Caco-2 (cell line): ENCODE results near the gene LRGUK. TPM values are rescaled to one million over a fixed set of nuclear protein-coding genes. Genes with fewer than 3 reads are reported as not detected.

ENCODE experiments used
- BruUV-seq: library from RNA; stranded (reverse); fragments of 400-500 nt; replicated peaks from 2 replicates; lab custom pipeline; 2021; lab: Mats Ljungman, UMichigan
- CTCF ChIA-PET: fragments of 300-600 bp; sonication (Branson Sonifier 250); formaldehyde crosslinking; loops from one replicate; lab custom pipeline; 2022; ENCODE audit warnings: antibody characterized with exemption; lab: Charles Lee
- POLR2A ChIA-PET: fragments of 300-600 bp; sonication (Branson Sonifier 250); formaldehyde crosslinking; loops from one replicate; lab custom pipeline; 2022; ENCODE audit warnings: antibody characterized with exemption; lab: Charles Lee
- DNase-seq, 2 experiments: peaks; one replicate each; pipeline versions ENCODE4 v3.0.0 to v3.0.0-alpha.2; 2020 to 2022
- H3K27me3 ChIP-seq: replicated peaks from 2 replicates; pipeline ENCODE4 v1.6.0; 2011; ENCODE audit warnings: low read length; ENCODE audit not compliant: control insufficient read depth, insufficient read depth
- H3K36me3 ChIP-seq: 2 replicates; pipeline ENCODE4 v1.5.1; 2011; ENCODE audit warnings: low read length; ENCODE audit not compliant: control insufficient read depth, insufficient read depth
- H3K4me1 ChIP-seq: fragments of 250-450 bp; sonication (Bioruptor Pico); 2 replicates; pipeline ENCODE4 v1.5.1; 2020; ENCODE audit warnings: mild to moderate bottlenecking
- H3K4me3 ChIP-seq: 2 replicates; pipeline ENCODE4 v1.5.1; 2011; ENCODE audit warnings: low read depth, mild to moderate bottlenecking, control low read depth, low read length
- H3K9me3 ChIP-seq: fragments of 250-450 bp; sonication (Bioruptor Pico); 2 replicates; pipeline ENCODE4 v1.5.1; 2020; ENCODE audit warnings: mild to moderate bottlenecking, moderate library complexity
- H3K27ac Mint-ChIP-seq: one replicate; pipeline ENCODE4 v1.8.0; 2022; ENCODE audit warnings: mixed read lengths; ENCODE audit not compliant: unreplicated experiment
- H3K27me3 Mint-ChIP-seq: one replicate; pipeline ENCODE4 v1.8.0; 2022; ENCODE audit warnings: mixed read lengths; ENCODE audit not compliant: insufficient read depth, unreplicated experiment
- H3K36me3 Mint-ChIP-seq: one replicate; pipeline ENCODE4 v1.8.0; 2022; ENCODE audit warnings: mild to moderate bottlenecking, mixed read lengths; ENCODE audit not compliant: insufficient read depth, unreplicated experiment
- H3K4me1 Mint-ChIP-seq: one replicate; pipeline ENCODE4 v1.8.0; 2022; ENCODE audit warnings: low read depth, mixed read lengths; ENCODE audit not compliant: unreplicated experiment
- H3K4me3 Mint-ChIP-seq: one replicate; pipeline ENCODE4 v1.8.0; 2022; ENCODE audit warnings: mild to moderate bottlenecking, moderate library complexity, mixed read lengths; ENCODE audit not compliant: unreplicated experiment
- H3K9me3 Mint-ChIP-seq: one replicate; pipeline ENCODE4 v1.8.0; 2022; ENCODE audit warnings: mixed read lengths; ENCODE audit not compliant: unreplicated experiment
- CTCF ChIP-seq, 2 experiments: fragments of 200-600 bp in 1 of 2; IDR thresholded peaks; 1 replicate in 1 of 2; 2 replicates in 1 of 2; pipeline versions ENCODE4 v1.5.1 to v1.8.0; 2011 to 2022; ENCODE audit warnings: antibody characterized with exemption in 1 of 2, control low read depth in 1 of 2, inconsistent platforms in 1 of 2, low read depth in 1 of 2, low read length in 1 of 2, mild to moderate bottlenecking in 1 of 2, moderate library complexity in 1 of 2; ENCODE audit not compliant: insufficient read depth in 1 of 2, severe bottlenecking in 1 of 2, unreplicated experiment in 1 of 2
- intact Hi-C: fragments of 100-400 bp; cut with micrococcal nuclease; formaldehyde crosslinking; loops from one replicate; pipeline ENCODE4 v1.10.0; 2022; ENCODE audit not compliant: unreplicated experiment
- total RNA-seq: library from RNA; stranded (reverse); gene quantifications from 2 replicates; pipeline ENCODE4 v1.2.3, GENCODE V29; 2022

LRGUK gene
- total RNA-seq, 1 experiment from 2014 or later: 0.09 TPM

- intact Hi-C loops: no loop called here
- Histone ChIP-seq H3K4me1 (no peaks in the 10 kb centered on the region), H3K9me3 (no peaks in the 10 kb centered on the region), H3K4me3 (no peak overlapping the region), H3K27me3 (no peaks in the 10 kb centered on the region), H3K36me3 (no peaks in the 10 kb centered on the region)
- CTCF ChIA-PET: no interaction called here
- BruUV-seq: no TSS peak
- POLR2A ChIA-PET: no interaction called here
- Mint-ChIP-seq H3K27me3 (no peaks in the 10 kb centered on the region), H3K27ac (no peak overlapping the region), H3K9me3 (no peaks in the 10 kb centered on the region), H3K4me3 (no peak overlapping the region), H3K36me3 (peaks cover 14% of the 10 kb centered on the region), H3K4me1 (no peaks in the 10 kb centered on the region)
- TF ChIP-seq CTCF (IDR thresholded peaks at IDR 0.05; ENCODE audit: insufficient read depth in 1 of 2, low read depth in 1 of 2, low read length in 1 of 2, severe bottlenecking in 1 of 2, unreplicated experiment in 1 of 2): no peak
- no peak for DNase-seq
Measured at GRCh38 chr7:134301592-134301991, 174.5 kb downstream of the LRGUK start.

- Mint-ChIP-seq H3K4me3 (no peak overlapping the region), H3K27ac (no peak overlapping the region), H3K27me3 (no peaks in the 10 kb centered on the region), H3K4me1 (no peaks in the 10 kb centered on the region), H3K36me3 (peaks cover 14% of the 10 kb centered on the region), H3K9me3 (no peaks in the 10 kb centered on the region)
- H3K9me3 ChIP-seq: no peaks in the 10 kb centered on the region
- H3K27me3 ChIP-seq: no peaks in the 10 kb centered on the region
- no peaks in the 10 kb centered on the region for H3K36me3 ChIP-seq
- ChIA-PET CTCF (no interaction called here), POLR2A (no interaction called here)
- BruUV-seq: no TSS peak
- H3K4me3 ChIP-seq: no peak overlapping the region
- intact Hi-C loops: no loop called here
- no peak for DNase-seq
- no peaks in the 10 kb centered on the region for H3K4me1 ChIP-seq
- no peak for TF ChIP-seq CTCF (IDR thresholded peaks at IDR 0.05; ENCODE audit: insufficient read depth in 1 of 2, low read depth in 1 of 2, low read length in 1 of 2, severe bottlenecking in 1 of 2, unreplicated experiment in 1 of 2)
Measured at GRCh38 chr7:134302120-134302519, 175.0 kb downstream of the LRGUK start.

GRCh38 chr7:134307320-134307719 is 180.2 kb downstream of the LRGUK start:
- no peak for TF ChIP-seq CTCF (IDR thresholded peaks at IDR 0.05; ENCODE audit: insufficient read depth in 1 of 2, low read depth in 1 of 2, low read length in 1 of 2, severe bottlenecking in 1 of 2, unreplicated experiment in 1 of 2)
- Mint-ChIP-seq H3K27ac (no peak overlapping the region), H3K36me3 (peaks cover 14% of the 10 kb centered on the region), H3K4me3 (no peak overlapping the region), H3K9me3 (no peaks in the 10 kb centered on the region), H3K4me1 (no peaks in the 10 kb centered on the region), H3K27me3 (no peaks in the 10 kb centered on the region)
- no peak for DNase-seq
- no peaks in the 10 kb centered on the region for H3K36me3 ChIP-seq
- POLR2A ChIA-PET: interaction anchor here (0.7 kb wide), 1 partner anchor 15 kb away, joined by 3 read pairs; no protein-coding TSS in a partner anchor
- H3K27me3 ChIP-seq: no peaks in the 10 kb centered on the region
- no peak overlapping the region for H3K4me3 ChIP-seq
- no peaks in the 10 kb centered on the region for H3K9me3 ChIP-seq
- H3K4me1 ChIP-seq: no peaks in the 10 kb centered on the region
- intact Hi-C loops: no loop called here
- CTCF ChIA-PET: no interaction called here
- BruUV-seq: no TSS peak
